Stimulated activated CD4-positive, alpha-beta T cell treated with anti-CD3 and anti-CD28 coated beads, Interleukin-12 subunit alpha, Interleukin-12 subunit beta, amount 100 ng/mL, for 4 hours (primary cell): ENCODE measurements around the gene LLGL2.
"Not testable (repeated sequence)": the region's sequence is repeated elsewhere in the genome, so short reads cannot be mapped to it uniquely, and the experiment has no call there.

Experiments used
- DNase-seq: peaks from one replicate; pipeline ENCODE4 v3.0.0-alpha.2; 2020

LLGL2 gene

DNA sequence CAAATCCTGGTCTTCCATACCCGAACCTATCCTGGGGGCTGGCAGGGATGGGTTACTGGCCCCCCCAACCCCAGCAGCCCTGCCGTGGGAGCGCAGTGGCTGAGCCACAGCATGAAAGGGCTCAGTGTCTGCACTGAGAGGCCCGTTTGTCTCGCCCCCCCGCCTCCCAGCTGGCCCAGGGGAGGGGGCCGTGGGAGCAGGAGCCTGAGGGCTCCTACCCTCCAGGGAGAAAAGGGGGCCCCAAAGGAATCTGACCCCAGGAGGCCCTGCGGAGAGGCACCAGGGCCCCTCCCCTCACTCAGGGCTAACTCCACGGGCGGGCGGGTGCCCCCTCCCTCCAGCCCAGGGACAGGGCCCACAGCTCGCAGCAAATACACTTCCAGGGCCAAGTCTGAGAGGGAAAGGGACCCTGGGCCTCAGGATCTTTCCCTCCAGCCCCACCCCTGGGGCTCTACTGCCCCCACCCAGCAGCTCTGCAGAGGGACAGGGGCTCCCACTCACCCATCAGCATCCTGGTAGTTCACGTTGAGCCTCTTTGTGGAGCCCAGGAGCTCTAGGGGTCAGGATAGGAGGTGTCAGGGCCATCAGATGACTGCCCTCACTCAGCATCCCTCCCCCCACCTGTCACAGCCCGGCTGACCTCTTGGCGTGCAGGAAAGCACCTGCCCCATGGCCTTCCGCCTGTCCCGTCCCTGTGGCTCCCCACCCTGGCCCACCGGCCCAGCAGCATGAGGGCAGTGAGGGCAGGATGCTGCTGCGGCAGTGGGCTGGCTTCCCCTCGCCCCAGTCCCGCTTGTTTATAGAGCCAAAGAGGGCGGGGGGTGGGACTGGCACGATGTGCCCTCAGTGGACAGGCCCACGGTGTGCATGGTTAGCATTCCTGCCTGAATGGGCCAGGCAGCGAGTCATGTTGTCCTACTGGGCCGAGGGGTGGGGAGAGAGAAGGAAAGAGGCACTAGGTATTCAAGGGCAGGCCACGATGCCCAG lies 17.5 kb upstream of the LLGL2 start:
- no peak for DNase-seq

DNA sequence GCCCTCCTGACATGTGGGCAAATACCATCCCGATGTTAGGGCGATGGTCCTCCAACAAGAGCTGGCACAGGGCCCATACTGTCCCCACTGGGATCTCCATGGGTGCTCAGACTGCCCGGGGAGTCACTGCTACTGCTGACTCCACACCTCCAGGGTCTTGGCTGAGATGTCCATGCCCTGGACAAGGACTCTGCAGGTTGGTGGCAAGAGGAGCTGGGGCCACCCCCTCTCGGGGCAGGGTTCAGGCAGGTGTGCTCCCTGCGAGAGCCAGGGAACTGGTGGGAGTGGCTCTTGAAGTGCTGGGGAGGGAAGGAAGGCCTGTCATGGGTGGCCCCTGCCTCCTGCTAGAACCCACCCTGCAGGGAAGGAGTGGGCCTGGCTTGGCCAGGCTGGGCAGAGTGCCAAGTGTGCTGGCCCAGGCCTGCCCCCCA lies 16.6 kb upstream of the LLGL2 start:
- DNase-seq = no peak

- DNase-seq = no peak
Measured at GRCh38 chr17:75509528-75510258, 15.8 kb upstream of the LLGL2 start.

- DNase-seq = no peak
Measured at GRCh38 chr17:75511270-75511609, 14.3 kb upstream of the LLGL2 start.

GRCh38 chr17:75511610-75512575 lies 13.6 kb upstream of the LLGL2 start:
- no peak for DNase-seq

GRCh38 chr17:75512926-75513640 lies 12.4 kb upstream of the LLGL2 start:
- DNase-seq = no peak

DNA sequence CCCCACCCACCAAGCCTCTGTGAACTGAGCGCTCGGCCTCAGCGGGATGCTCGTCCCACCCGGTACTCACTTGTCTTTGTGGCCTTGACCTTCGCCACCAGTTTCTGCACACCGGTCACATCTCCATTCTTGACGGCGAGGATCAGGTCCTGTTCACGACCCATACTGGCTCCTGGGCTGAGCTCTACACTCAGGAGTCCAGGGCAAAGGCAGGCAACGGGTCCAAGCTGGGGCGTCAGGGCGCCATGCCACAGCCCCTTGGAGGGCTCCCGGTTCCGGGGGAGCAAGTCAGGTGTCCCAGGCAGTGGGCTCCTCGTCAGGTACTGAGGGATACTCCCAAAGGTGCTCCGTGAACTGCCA lies 11.9 kb upstream of the LLGL2 start:
- DNase-seq = no peak

DNA sequence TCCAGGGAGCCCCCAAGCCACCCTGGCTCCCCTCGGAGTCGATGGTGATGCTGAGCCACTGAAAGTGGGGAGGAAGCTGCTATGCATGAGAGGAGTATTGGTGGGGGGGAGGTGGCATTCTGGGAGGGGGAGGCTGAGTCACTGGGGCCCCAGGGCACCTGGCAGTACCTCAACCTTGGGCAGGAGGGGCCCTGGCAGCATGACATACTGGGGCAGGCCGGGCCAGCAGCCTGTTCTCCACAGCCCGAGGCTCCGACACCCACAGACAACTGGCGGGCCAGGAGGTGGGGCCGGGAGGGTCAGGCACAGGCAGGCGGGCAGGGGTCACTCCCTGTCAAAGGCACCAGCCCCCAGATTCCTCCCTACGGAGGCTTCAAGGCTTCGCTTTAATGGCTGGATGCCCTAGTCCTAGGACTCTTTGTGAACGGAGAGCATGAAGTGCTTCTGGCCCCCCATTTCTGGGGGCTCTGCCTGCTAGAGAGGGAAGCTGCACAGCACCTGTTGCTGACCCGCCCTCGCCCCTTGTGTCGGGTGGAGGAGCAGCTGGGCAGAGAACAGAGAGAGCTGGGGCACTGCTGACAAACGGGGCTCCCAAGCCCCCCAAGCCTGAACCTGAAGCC lies 11.1 kb upstream of the LLGL2 start:
- DNase-seq = no peak

DNA sequence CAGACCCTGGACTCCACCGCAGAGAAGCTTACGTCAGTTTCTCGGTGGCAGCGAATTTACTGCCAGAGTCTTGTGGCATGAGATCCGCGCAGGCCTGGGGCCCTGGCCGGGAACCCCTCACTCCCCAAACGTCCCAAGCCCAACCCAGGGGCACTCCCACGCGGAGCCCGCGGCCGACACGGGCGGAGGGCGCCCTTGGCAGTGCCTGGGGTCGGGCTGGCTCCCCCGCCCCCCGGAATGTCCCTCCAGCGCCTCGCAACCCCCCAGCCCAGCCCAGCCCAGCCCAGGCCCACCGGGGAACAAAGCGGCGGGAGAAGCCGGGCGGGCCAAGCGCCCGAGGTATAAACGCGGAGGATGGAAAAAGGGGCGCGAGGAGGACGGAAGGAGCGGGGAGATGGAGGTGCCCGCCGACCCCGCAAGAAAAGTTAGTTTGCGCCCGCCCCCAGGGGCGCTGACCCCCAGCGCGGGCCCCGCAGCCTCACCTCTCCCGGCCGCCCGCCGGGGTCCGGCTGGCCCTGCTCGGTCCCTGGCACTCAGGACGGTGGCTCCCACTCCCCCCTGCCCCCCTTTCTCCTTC lies 10.5 kb upstream of the LLGL2 start:
- DNase-seq = no peak

DNA sequence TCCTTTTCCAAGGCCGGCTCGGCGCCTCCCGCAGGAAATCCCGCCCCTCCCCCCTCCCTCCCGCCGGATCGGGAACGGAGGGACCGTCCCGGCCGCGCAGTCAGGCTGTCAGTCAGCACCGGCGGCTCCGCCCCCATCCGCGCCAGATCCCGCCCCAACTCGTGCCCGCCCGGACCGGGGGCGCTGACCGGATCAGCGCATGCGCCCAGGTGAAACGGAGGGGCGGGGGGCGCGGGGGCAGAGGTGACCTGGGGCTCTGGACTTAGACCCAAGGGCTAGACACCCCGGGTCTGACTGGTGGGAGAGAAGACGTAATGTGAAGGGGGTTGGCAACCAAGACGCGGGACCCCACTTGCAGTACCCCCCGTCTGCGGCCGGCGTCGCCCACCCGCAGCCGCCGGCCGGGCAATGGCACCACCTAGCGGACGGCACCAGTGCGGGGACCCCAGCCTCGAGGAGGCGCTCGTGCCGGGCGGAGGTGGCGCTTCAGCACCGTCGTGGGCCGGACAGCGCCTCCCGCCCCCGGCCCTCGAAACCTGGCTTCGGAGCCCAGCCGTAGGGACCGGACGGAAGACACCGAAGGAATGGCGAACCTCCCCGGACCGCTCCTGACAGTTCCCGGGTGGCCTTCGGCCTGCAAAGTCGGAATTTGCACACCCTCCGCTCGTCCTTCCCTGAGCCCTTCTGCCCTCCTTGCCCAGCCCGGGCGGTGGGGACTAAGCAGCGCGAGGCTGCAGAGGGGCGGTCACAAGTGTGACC lies 9.8 kb upstream of the LLGL2 start, which contains the start of gene CASKIN2:
Gene CASKIN2, minus strand, starts transcription at position 42 of the 759 bp plus-strand sequence. CDS start 1,733 bp downstream, outside the sequence.
- peak; percentile 85 for DNase-seq

DNA sequence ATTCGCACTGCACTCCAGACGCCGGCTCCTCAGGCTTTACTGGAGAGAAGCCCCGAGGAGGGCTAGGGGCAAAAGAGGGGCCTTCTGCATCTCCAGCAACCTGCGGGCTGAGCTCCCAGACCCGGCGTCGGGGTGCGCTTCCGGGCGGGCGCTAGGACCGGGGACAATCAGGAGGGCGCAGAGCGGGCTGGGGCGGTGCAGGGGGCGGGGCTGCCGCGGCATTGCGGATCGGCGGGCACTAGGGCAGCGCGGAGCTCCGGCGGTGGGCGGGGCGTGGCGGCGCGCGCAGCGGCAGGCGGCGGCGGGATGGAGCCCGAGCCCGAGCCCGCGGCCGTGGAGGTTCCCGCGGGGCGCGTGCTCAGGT lies 9.3 kb upstream of the LLGL2 start, which contains the start of gene TSEN54:
Gene TSEN54, plus strand, starts transcription at position 274 of the 364 bp plus-strand sequence. Its CDS starts 33 bp downstream, at position 307.
- DNase-seq = peak; percentile 96

GRCh38 chr17:75516619-75517296 lies 8.7 kb upstream of the LLGL2 start:
- DNase-seq = peak; percentile 40

- DNase-seq = no peak
Measured at GRCh38 chr17:75517297-75517865, 8.1 kb upstream of the LLGL2 start.

GRCh38 chr17:75518201-75518600 lies 7.3 kb upstream of the LLGL2 start:
- no peak for DNase-seq

GRCh38 chr17:75518983-75519537 lies 6.4 kb upstream of the LLGL2 start:
- no peak for DNase-seq

DNA sequence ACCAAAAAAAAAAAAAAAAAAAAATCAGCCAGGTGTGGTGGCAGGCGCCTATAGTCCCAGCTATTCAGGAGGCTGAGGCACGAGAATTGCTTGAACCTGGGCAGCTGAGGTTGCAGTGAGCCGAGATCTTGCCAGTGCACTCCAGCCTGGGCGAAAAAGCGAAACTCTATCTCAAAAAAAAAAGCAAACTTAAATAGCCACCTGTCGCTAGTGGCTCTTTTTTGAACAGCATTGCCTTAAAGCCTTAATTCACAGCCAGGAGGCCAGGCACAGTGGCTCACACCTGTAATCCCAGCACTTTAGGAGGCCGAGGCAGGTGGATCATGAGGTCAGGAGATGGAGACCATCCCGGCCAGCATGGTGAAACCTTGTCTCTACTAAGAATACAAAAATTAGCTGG lies 5.1 kb upstream of the LLGL2 start:
- DNase-seq = not testable (repeated sequence)

DNA sequence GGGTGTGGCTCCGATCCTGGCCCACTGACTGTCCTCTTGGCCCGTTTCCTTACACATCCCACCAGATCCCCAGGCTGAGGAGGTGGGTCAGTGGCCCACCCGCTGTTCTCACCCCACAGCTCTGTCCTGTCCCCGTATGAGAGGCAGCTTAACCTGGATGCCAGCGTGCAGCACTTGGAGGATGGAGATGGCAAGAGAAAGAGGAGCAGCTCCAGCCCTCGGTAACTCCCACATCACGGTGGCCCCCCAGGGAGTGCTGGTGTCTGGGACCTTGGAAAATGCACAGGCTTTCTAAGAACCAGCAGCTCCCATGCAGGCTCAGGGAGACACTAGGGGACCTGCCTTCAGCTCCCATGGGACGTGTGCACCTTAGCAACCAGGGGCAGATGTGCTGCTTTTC lies 4.2 kb upstream of the LLGL2 start:
- no peak for DNase-seq

DNA sequence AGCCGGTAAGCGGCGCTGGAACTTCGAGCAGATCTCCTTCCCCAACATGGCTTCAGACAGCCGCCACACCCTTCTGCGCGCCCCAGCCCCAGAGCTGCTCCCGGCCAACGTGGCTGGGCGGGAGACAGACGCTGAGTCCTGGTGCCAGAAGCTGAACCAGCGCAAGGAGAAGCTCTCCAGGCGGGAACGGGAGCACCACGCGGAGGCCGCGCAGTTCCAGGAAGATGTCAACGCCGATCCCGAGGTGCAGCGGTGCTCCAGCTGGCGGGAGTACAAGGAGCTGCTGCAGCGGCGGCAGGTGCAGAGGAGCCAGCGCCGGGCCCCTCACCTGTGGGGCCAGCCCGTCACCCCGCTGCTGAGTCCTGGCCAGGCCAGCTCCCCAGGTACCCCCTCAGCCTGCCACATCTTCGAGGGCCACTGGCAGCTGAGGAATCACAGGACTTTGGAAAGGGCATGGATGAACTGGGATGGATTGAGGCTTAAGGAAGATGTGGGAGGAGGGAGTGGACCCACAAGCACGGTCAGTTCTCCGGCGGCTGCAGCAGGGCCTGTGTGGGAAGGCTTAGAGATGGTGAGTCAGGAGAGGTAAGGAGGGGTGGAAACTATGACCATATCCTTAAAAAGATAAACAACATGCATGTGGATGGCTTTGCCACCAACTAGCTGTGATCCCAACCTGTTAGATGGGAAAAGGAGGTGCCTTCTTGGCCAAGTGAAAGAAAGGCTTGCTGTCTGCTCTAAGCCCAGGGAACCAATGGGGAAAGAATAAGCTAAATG lies 3.4 kb upstream of the LLGL2 start:
- DNase-seq = no peak
